Measurements from ENCODE around the gene TMEM174.

The TMEM174 gene

DNA sequence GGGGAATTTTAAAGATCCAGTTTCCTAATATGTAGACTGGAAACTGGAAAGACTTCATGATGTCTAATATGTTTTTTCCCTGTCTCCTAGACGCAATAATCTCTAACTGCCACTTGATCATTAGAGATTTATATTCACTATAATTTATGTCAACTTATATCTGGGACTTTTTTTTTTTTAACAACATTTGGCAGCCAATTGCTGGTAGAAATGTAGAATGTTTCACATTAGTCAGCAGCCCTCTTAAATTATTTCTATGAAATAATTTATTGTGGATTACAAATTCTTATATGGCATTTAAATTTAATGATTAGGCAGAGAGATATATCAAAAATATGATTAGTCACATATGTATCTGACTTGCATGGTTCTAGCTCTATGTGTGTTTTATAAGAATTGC lies 48.2 kb downstream of the TMEM174 start:
- DNase-seq (ENCODE audit: low read depth): no peak
- no peak for TF ChIP-seq CTCF (conservative IDR thresholded peaks at IDR 0.05; ENCODE audit: control insufficient read depth, insufficient read depth, low read depth, low read length)
- no peak overlapping the region for H3K4me3 ChIP-seq (ENCODE audit: control insufficient read depth, low read depth, low read length)

DNA sequence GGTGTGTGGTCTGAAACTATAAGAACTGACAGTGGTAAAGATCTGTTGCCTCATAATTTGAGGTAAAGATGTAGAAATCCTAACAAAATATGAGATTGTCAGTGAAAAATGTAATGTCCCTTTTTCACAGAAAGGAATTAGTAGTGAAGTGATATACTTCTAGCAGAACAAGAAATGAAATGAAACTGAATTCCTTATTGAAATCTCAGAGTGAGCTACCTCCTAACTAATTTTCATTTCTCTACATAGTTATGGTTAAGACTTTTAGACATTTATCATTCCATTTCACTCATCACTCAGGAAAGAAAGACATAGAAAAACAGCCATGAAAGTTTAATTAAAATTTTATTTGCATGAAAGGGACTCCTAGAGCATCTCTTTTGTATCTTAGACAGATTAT lies 48.7 kb downstream of the TMEM174 start:
- TF ChIP-seq CTCF (conservative IDR thresholded peaks at IDR 0.05; ENCODE audit: control insufficient read depth, insufficient read depth, low read depth, low read length): no peak
- no peak for DNase-seq (ENCODE audit: low read depth)
- no peak overlapping the region for H3K4me3 ChIP-seq (ENCODE audit: control insufficient read depth, low read depth, low read length)

- no peak overlapping the region for H3K4me3 ChIP-seq (ENCODE audit: control insufficient read depth, low read depth, low read length)
- no peak for TF ChIP-seq CTCF (conservative IDR thresholded peaks at IDR 0.05; ENCODE audit: control insufficient read depth, insufficient read depth, low read depth, low read length)
- DNase-seq (ENCODE audit: low read depth): no peak
These were observed 49.2 kb downstream of the TMEM174 start for GRCh38 chr5:73222173-73222572.
